Stomach (tissue), 4 donors: ENCODE results near the gene MAD2L1BP.

Experiments
- CTCF ChIP-seq, 7 experiments: fragments of 450-650 bp in 4 of 7; fragments of 200-600 bp in 3 of 7; sonication (generic) in 3 of 7; IDR thresholded peaks; one replicate each; pipeline ENCODE4 v1.5.1; 2016 to 2019; ENCODE audit warnings: antibody characterized with exemption in 7 of 7, control low read depth in 2 of 7, mild to moderate bottlenecking in 1 of 7
- EP300 ChIP-seq: sonication (generic); formaldehyde crosslinking; IDR thresholded peaks from one replicate; pipeline ENCODE4 v1.6.1; 2017; ENCODE audit warnings: antibody characterized with exemption
- POLR2A ChIP-seq, 4 donors: fragments of 450-650 bp; IDR thresholded peaks; one replicate each; pipeline ENCODE4 v1.6.1; 2016; ENCODE audit warnings: antibody characterized with exemption in 4 of 4, control low read depth in 2 of 4, mild to moderate bottlenecking in 1 of 4, moderate library complexity in 1 of 4
- POLR2AphosphoS5 ChIP-seq, 3 donors: sonication (generic); formaldehyde crosslinking; IDR thresholded peaks; one replicate each; pipeline ENCODE4 v1.6.1; 2016; ENCODE audit warnings: antibody characterized with exemption in 3 of 3

- no peak for TF ChIP-seq CTCF (IDR thresholded peaks at IDR 0.05)
- no peak for TF ChIP-seq POLR2A (IDR thresholded peaks at IDR 0.05)
- no peak for TF ChIP-seq EP300
- no peak for TF ChIP-seq POLR2AphosphoS5 (IDR thresholded peaks at IDR 0.05)
Observed at GRCh38 chr6:43671011-43671800, 35.6 kb downstream of the MAD2L1BP start.
